ENCODE data around the gene SYT15.
"Not testable (repeated sequence)": the region's sequence is repeated elsewhere in the genome, so short reads cannot be mapped to it uniquely, and the experiment has no call there.

Gene SYT15

GRCh38 chr10:46556515-46557318 lies 22.2 kb upstream of the SYT15 start, which contains the start of gene GPRIN2:
TSS of gene GPRIN2 (minus strand) at chr10:46556658. CDS start at chr10:46550736, 5,922 bp downstream.
- DNase-seq (ENCODE audit: low read depth) = no peak

- no peak for DNase-seq (ENCODE audit: low read depth)
Observed at GRCh38 chr10:46557319-46558121, 21.4 kb upstream of the SYT15 start.

- DNase-seq (ENCODE audit: low read depth) = no peak
Observed at GRCh38 chr10:46558122-46558391, 20.9 kb upstream of the SYT15 start.

GRCh38 chr10:46558392-46559185 lies 20.3 kb upstream of the SYT15 start:
- no peak for DNase-seq (ENCODE audit: low read depth)

GRCh38 chr10:46559231-46559671 lies 19.7 kb upstream of the SYT15 start:
- no peak for DNase-seq (ENCODE audit: low read depth)

GRCh38 chr10:46560381-46560780 lies 18.5 kb upstream of the SYT15 start:
- DNase-seq (ENCODE audit: low read depth) = no peak

- DNase-seq (ENCODE audit: low read depth) = no peak
Observed at GRCh38 chr10:46560952-46561351, 18.0 kb upstream of the SYT15 start.

- DNase-seq (ENCODE audit: low read depth) = peak; percentile 75
Observed at GRCh38 chr10:46565591-46566332, 13.2 kb upstream of the SYT15 start.

- DNase-seq (ENCODE audit: low read depth) = not testable (repeated sequence)
Observed at GRCh38 chr10:46567151-46567550, 11.8 kb upstream of the SYT15 start.

GRCh38 chr10:46570655-46571054 lies 8.3 kb upstream of the SYT15 start:
- DNase-seq (ENCODE audit: low read depth) = not testable (repeated sequence)

- DNase-seq (ENCODE audit: low read depth) = not testable (repeated sequence)
Observed at GRCh38 chr10:46572765-46573164, 6.2 kb upstream of the SYT15 start.

- DNase-seq (ENCODE audit: low read depth) = peak; percentile 49
Observed at GRCh38 chr10:46573314-46573713, 5.6 kb upstream of the SYT15 start.

GRCh38 chr10:46573884-46574283 lies 5.0 kb upstream of the SYT15 start:
- not testable (repeated sequence) for DNase-seq (ENCODE audit: low read depth)

- DNase-seq (ENCODE audit: low read depth) = not testable (repeated sequence)
Observed at GRCh38 chr10:46577624-46578473, 1.1 kb upstream of the SYT15 start.

- DNase-seq (ENCODE audit: low read depth) = not testable (repeated sequence)
Observed at GRCh38 chr10:46579378-46579777, 450 bp downstream of the SYT15 start.

- DNase-seq (ENCODE audit: low read depth) = not testable (repeated sequence)
Observed at GRCh38 chr10:46581997-46582396, 3.1 kb downstream of the SYT15 start.

GRCh38 chr10:46582568-46582967 lies 3.6 kb downstream of the SYT15 start:
- not testable (repeated sequence) for DNase-seq (ENCODE audit: low read depth)

- not testable (repeated sequence) for DNase-seq (ENCODE audit: low read depth)
Observed at GRCh38 chr10:46584196-46584595, 5.3 kb downstream of the SYT15 start.

- DNase-seq (ENCODE audit: low read depth) = not testable (repeated sequence)
Observed at GRCh38 chr10:46585246-46585645, 6.3 kb downstream of the SYT15 start.

GRCh38 chr10:46587546-46587945 lies 8.6 kb downstream of the SYT15 start:
- DNase-seq (ENCODE audit: low read depth) = not testable (repeated sequence)

- not testable (repeated sequence) for DNase-seq (ENCODE audit: low read depth)
Observed at GRCh38 chr10:46588221-46588620, 9.3 kb downstream of the SYT15 start.

Data from iris pigment epithelial cell (primary cell).